ENCODE results near the gene ST3GAL4. TPM values are rescaled to one million over a fixed set of nuclear protein-coding genes. Genes with fewer than 3 reads are reported as not detected.

ST3GAL4 gene
- total RNA-seq, 1 experiment from 2014 or later: 17.3 TPM

DNA sequence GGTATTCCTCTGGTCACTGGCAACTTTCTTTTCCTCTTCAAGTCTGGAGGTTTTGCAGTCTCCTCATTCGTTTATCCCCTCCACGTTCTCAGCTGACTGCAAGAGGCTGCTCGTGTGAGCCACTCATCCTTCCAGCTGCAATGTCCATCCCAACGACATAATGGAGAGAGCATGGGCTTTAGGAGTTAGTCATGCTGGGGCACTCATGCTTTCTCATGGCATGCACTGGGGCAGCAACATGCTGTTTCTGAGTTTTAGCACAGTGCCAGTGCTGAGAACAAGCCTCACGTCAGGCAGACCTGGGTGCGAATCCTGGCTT lies 44.5 kb upstream of the ST3GAL4 start:
- Mint-ChIP-seq H3K4me3 (no peak overlapping the region), H3K36me3 (peaks cover 37% of the 10 kb centered on the region), H3K27ac (no peak overlapping the region), H3K27me3 (ENCODE audit: low read depth) (no peaks in the 10 kb centered on the region), H3K4me1 (0 out of 2 replicates have a peak, but pooled peaks cover 2% of the 10 kb centered on the region), H3K9me3 (peaks cover 5% of the 10 kb centered on the region; the same call in 1 of the 2 replicates)
- no peak for ATAC-seq
- TF ChIP-seq TCF7 (CRISPR knock-in tag; IDR thresholded peaks at IDR 0.05; ENCODE audit: low read depth): no peak
- TF ChIP-seq TP53 (CRISPR knock-in tag; IDR thresholded peaks at IDR 0.05): no peak
- TF ChIP-seq, protein P1, sequence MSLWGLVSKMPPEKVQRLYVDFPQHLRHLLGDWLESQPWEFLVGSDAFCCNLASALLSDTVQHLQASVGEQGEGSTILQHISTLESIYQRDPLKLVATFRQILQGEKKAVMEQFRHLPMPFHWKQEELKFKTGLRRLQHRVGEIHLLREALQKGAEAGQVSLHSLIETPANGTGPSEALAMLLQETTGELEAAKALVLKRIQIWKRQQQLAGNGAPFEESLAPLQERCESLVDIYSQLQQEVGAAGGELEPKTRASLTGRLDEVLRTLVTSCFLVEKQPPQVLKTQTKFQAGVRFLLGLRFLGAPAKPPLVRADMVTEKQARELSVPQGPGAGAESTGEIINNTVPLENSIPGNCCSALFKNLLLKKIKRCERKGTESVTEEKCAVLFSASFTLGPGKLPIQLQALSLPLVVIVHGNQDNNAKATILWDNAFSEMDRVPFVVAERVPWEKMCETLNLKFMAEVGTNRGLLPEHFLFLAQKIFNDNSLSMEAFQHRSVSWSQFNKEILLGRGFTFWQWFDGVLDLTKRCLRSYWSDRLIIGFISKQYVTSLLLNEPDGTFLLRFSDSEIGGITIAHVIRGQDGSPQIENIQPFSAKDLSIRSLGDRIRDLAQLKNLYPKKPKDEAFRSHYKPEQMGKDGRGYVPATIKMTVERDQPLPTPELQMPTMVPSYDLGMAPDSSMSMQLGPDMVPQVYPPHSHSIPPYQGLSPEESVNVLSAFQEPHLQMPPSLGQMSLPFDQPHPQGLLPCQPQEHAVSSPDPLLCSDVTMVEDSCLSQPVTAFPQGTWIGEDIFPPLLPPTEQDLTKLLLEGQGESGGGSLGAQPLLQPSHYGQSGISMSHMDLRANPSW (CRISPR knock-in tag; conservative IDR thresholded peaks at IDR 0.05; ENCODE audit: low read depth): no peak
- no peak for TF ChIP-seq TEAD4 (CRISPR knock-in tag; IDR thresholded peaks at IDR 0.05)
- TF ChIP-seq GRHL2 (CRISPR knock-in tag; IDR thresholded peaks at IDR 0.05; ENCODE audit: insufficient replicate concordance, severe bottlenecking): no peak
- ChIA-PET POLR2A (interaction anchor here (0.9 kb wide), 1 partner anchor 59 kb away, joined by 3 read pairs; no protein-coding TSS in a partner anchor), CTCF (interaction anchor here (0.5 to 2.0 kb wide), 48 partner anchors 8 to 324 kb away, joined by 3 to 37 read pairs (median 4); partner anchors contain the start of genes FOXRED1, SRPRA, ST3GAL4 and TIRAP)
- DNase-seq (ENCODE audit: low spot score): no peak

DNA sequence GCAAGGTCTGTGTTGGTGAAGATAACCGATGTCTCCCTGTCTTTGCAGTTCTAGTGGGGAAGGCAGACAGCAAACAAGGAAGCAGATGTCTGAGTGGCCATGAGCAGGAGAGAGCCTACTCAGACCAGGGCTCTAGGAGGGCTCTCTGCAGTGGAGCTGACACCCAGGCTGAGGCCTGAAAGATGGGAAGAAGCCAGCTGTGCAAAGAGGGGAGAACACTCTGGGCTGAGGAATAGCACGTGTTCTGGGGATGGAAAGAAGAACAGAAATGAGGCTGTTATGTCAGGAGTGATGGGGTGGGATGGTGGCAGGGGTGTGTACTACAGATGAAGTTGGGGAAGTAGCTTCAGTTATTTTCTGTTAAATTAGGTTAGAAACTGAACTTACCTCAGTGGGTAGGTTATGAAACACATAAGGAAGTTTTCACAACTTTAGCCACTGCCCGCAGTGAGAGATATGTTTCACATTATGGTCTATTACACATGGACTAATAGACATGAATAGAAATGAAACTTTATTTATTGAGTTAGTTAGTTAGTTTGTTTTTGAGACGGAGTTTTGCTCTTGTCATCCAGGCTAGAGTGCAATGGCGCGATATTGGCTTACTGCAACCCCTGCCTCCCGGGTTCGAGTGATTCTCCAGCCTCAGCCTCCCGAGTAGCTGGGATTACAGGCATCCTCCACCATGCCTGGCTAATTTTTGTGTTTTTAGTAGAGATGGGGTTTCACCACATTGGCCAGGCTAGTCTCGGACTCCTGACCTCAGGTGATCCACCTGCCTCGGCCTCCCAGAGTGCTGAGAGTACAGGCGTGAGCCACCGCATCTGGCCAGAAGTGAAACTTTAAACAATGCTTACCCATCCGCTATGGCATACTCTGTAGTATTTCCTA lies 43.8 kb upstream of the ST3GAL4 start:
- peaks cover 40% of the 10 kb centered on the region for H3K36me3 Mint-ChIP-seq

More for the DNA sequence above, 43.8 kb upstream of the ST3GAL4 start:
- ATAC-seq (no peak), DNase-seq (ENCODE audit: low spot score) (no peak)
- H3K4me3 Mint-ChIP-seq: no peak overlapping the region
- ChIA-PET CTCF (interaction anchor here (0.7 to 2.0 kb wide), 21 partner anchors 8 to 295 kb away, joined by 3 to 37 read pairs (median 5); partner anchors contain the start of gene ST3GAL4), POLR2A (interaction anchor here (0.9 kb wide), 1 partner anchor 58 kb away, joined by 3 read pairs; no protein-coding TSS in a partner anchor)
- H3K27ac Mint-ChIP-seq: no peak overlapping the region
- H3K27me3 Mint-ChIP-seq (ENCODE audit: low read depth): no peaks in the 10 kb centered on the region
- 0 out of 2 replicates have a peak, but pooled peaks cover 2% of the 10 kb centered on the region for H3K4me1 Mint-ChIP-seq
- TF ChIP-seq, protein P2, sequence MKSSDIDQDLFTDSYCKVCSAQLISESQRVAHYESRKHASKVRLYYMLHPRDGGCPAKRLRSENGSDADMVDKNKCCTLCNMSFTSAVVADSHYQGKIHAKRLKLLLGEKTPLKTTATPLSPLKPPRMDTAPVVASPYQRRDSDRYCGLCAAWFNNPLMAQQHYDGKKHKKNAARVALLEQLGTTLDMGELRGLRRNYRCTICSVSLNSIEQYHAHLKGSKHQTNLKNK (CRISPR knock-in tag; IDR thresholded peaks at IDR 0.05): no peak
- no peak for TF ChIP-seq ESRRA (CRISPR knock-in tag; IDR thresholded peaks at IDR 0.05; ENCODE audit: borderline replicate concordance)
- TF ChIP-seq, protein P3, sequence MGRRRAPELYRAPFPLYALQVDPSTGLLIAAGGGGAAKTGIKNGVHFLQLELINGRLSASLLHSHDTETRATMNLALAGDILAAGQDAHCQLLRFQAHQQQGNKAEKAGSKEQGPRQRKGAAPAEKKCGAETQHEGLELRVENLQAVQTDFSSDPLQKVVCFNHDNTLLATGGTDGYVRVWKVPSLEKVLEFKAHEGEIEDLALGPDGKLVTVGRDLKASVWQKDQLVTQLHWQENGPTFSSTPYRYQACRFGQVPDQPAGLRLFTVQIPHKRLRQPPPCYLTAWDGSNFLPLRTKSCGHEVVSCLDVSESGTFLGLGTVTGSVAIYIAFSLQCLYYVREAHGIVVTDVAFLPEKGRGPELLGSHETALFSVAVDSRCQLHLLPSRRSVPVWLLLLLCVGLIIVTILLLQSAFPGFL (CRISPR knock-in tag; IDR thresholded peaks at IDR 0.05; ENCODE audit: borderline replicate concordance): no peak
- TF ChIP-seq, protein P4, sequence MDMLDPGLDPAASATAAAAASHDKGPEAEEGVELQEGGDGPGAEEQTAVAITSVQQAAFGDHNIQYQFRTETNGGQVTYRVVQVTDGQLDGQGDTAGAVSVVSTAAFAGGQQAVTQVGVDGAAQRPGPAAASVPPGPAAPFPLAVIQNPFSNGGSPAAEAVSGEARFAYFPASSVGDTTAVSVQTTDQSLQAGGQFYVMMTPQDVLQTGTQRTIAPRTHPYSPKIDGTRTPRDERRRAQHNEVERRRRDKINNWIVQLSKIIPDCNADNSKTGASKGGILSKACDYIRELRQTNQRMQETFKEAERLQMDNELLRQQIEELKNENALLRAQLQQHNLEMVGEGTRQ (CRISPR knock-in tag; IDR thresholded peaks at IDR 0.05): no peak
- no peak for TF ChIP-seq HMGA2 (CRISPR knock-in tag; IDR thresholded peaks at IDR 0.05)
- TF ChIP-seq NR1H2 (CRISPR knock-in tag; IDR thresholded peaks at IDR 0.05): no peak
- TF ChIP-seq, protein P5, sequence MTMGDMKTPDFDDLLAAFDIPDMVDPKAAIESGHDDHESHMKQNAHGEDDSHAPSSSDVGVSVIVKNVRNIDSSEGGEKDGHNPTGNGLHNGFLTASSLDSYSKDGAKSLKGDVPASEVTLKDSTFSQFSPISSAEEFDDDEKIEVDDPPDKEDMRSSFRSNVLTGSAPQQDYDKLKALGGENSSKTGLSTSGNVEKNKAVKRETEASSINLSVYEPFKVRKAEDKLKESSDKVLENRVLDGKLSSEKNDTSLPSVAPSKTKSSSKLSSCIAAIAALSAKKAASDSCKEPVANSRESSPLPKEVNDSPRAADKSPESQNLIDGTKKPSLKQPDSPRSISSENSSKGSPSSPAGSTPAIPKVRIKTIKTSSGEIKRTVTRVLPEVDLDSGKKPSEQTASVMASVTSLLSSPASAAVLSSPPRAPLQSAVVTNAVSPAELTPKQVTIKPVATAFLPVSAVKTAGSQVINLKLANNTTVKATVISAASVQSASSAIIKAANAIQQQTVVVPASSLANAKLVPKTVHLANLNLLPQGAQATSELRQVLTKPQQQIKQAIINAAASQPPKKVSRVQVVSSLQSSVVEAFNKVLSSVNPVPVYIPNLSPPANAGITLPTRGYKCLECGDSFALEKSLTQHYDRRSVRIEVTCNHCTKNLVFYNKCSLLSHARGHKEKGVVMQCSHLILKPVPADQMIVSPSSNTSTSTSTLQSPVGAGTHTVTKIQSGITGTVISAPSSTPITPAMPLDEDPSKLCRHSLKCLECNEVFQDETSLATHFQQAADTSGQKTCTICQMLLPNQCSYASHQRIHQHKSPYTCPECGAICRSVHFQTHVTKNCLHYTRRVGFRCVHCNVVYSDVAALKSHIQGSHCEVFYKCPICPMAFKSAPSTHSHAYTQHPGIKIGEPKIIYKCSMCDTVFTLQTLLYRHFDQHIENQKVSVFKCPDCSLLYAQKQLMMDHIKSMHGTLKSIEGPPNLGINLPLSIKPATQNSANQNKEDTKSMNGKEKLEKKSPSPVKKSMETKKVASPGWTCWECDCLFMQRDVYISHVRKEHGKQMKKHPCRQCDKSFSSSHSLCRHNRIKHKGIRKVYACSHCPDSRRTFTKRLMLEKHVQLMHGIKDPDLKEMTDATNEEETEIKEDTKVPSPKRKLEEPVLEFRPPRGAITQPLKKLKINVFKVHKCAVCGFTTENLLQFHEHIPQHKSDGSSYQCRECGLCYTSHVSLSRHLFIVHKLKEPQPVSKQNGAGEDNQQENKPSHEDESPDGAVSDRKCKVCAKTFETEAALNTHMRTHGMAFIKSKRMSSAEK (CRISPR knock-in tag; IDR thresholded peaks at IDR 0.05; ENCODE audit: borderline replicate concordance): no peak
- TF ChIP-seq RORB (CRISPR knock-in tag; IDR thresholded peaks at IDR 0.05): no peak
- no peak for TF ChIP-seq KAT7 (CRISPR knock-in tag; IDR thresholded peaks at IDR 0.05; ENCODE audit: borderline replicate concordance)
- TF ChIP-seq ZNF219 (CRISPR knock-in tag; IDR thresholded peaks at IDR 0.05; ENCODE audit: borderline replicate concordance): no peak
- no peak for TF ChIP-seq ZNF263 (CRISPR knock-in tag; IDR thresholded peaks at IDR 0.05; ENCODE audit: low read depth)
- TF ChIP-seq CREM (CRISPR knock-in tag; IDR thresholded peaks at IDR 0.05): no peak
- TF ChIP-seq OVOL2 (CRISPR knock-in tag; IDR thresholded peaks at IDR 0.05; ENCODE audit: borderline replicate concordance): no peak
- peaks cover 5% of the 10 kb centered on the region; the same call in 1 of the 2 replicates for H3K9me3 Mint-ChIP-seq
